Measurements from ENCODE around the gene MDC1. TPM values are rescaled to one million over a fixed set of nuclear protein-coding genes. Genes with fewer than 3 reads are reported as not detected.

Gene MDC1
- polyA plus RNA-seq, 3 donors, result 0.27 to 4.5 (median 0.34) TPM

GRCh38 chr6:30741789-30742315, 24.8 kb upstream of the MDC1 start:
- DNase-seq, result no peak
- Histone ChIP-seq H3K27me3 (ENCODE audit: control insufficient read depth in 2 of 2, insufficient read depth in 2 of 2, low read length in 2 of 2) (peaks cover 0 to 4% of the 10 kb centered on the region in 2 donors), H3K4me2 (replicated peaks; ENCODE audit: extremely low read depth, low read length, poor library complexity, severe bottlenecking) (peak overlapping the region; percentile 96), H4K20me1 (ENCODE audit: insufficient read depth, low read length) (peaks cover 60% of the 10 kb centered on the region), H3K9ac (ENCODE audit: insufficient read depth, low read length, poor library complexity, severe bottlenecking) (peak overlapping the region; percentile 74), H3K79me2 (ENCODE audit: insufficient read depth, low read length) (peaks cover 43% of the 10 kb centered on the region), H3K4me3 (replicated peaks in 1 of 3; ENCODE audit: low read depth in 2 of 3, low read length in 3 of 3) (peak overlapping the region; percentile 82 to 97 (median 90)), H3K27ac (ENCODE audit: low read depth in 1 of 2, low read length in 2 of 2) (peak overlapping the region; percentile 11 to 74), H3K36me3 (replicated peaks in 1 of 2; ENCODE audit: control insufficient read depth in 1 of 2, insufficient read depth in 2 of 2, low read length in 2 of 2) (peaks cover 19 to 34% of the 10 kb centered on the region in 2 donors), H2AFZ (ENCODE audit: insufficient read depth, low read depth, low read length, poor library complexity, severe bottlenecking) (peak overlapping the region; percentile 80), H3K4me1 (ENCODE audit: control insufficient read depth in 1 of 2, insufficient read depth in 2 of 2, low read length in 2 of 2) (peaks cover 29 to 56% of the 10 kb centered on the region in 2 donors), H3K9me3 (replicated peaks in 1 of 2; ENCODE audit: control insufficient read depth in 1 of 2, insufficient read depth in 1 of 2, low read length in 2 of 2) (no peaks in the 10 kb centered on the region)
- 11% methylated on average over 9 of the region's 13 CpGs for WGBS (ENCODE audit: insufficient coverage)
- no peak for TF ChIP-seq CTCF (IDR thresholded peaks at IDR 0.05)
- Mint-ChIP-seq H3K27ac (peak overlapping the region; percentile 51 to 99 (median 79)), H3K27me3 (ENCODE audit: low read depth in 3 of 3) (peaks cover 3 to 5% (median 5%) of the 10 kb centered on the region in 3 donors), H3K4me3 (peak overlapping the region; percentile 92 to 99), H3K36me3 (peaks cover 36 to 38% of the 10 kb centered on the region in 2 donors), H3K9me3 (peaks cover 0 to 3% (median 0%) of the 10 kb centered on the region in 7 donors), H3K4me1 (peaks cover 52% of the 10 kb centered on the region)
- intact Hi-C loops (cut with micrococcal nuclease), result loop anchor here (2.0 to 10.0 kb wide), 7 partner anchors 35 to 343 kb away; partner anchors contain the start of genes MRPS18B (in 1 of the 2) and PPP1R10 (in 1 of the 2)

GRCh38 chr6:30741063-30741779, 24.1 kb upstream of the MDC1 start:
- H3K9me3 ChIP-seq (replicated peaks in 1 of 2; ENCODE audit: control insufficient read depth in 1 of 2, insufficient read depth in 1 of 2, low read length in 2 of 2), result no peaks in the 10 kb centered on the region
- no peak overlapping the region for H3K27ac ChIP-seq (ENCODE audit: low read depth in 1 of 2, low read length in 2 of 2)
- DNase-seq, result peak in 1 of 3 donors; percentile 40
- peak overlapping the region; percentile 96 for H3K4me2 ChIP-seq (replicated peaks; ENCODE audit: extremely low read depth, low read length, poor library complexity, severe bottlenecking)
- peak overlapping the region in 2 of 3 experiments; percentile 82 to 97 for H3K4me3 ChIP-seq (replicated peaks in 1 of 3; ENCODE audit: low read depth in 2 of 3, low read length in 3 of 3)
- H3K9me3 Mint-ChIP-seq, result peaks cover 0 to 3% (median 0%) of the 10 kb centered on the region in 7 donors
- intact Hi-C loops (cut with micrococcal nuclease), result loop anchor here (5.0 to 10.0 kb wide), 5 partner anchors 36 to 344 kb away; partner anchors contain the start of genes MRPS18B (in 1 of the 2) and PPP1R10 (in 1 of the 2)
- peaks cover 19 to 35% of the 10 kb centered on the region in 2 donors for H3K36me3 ChIP-seq (replicated peaks in 1 of 2; ENCODE audit: control insufficient read depth in 1 of 2, insufficient read depth in 2 of 2, low read length in 2 of 2)
- H3K27ac Mint-ChIP-seq, result peak overlapping the region; percentile 51 to 99 (median 78)
- peaks cover 38 to 44% of the 10 kb centered on the region in 2 donors for H3K36me3 Mint-ChIP-seq
- no peak for TF ChIP-seq CTCF (IDR thresholded peaks at IDR 0.05)
- H3K27me3 ChIP-seq (ENCODE audit: control insufficient read depth in 2 of 2, insufficient read depth in 2 of 2, low read length in 2 of 2), result peaks cover 0 to 4% of the 10 kb centered on the region in 2 donors
- H3K79me2 ChIP-seq (ENCODE audit: insufficient read depth, low read length), result peaks cover 43% of the 10 kb centered on the region
- 76% methylated on average over 7 of the region's 8 CpGs for WGBS (ENCODE audit: insufficient coverage)
- peak overlapping the region; percentile 92 to 99 for H3K4me3 Mint-ChIP-seq
- no peak overlapping the region for H2AFZ ChIP-seq (ENCODE audit: insufficient read depth, low read depth, low read length, poor library complexity, severe bottlenecking)
- peaks cover 62% of the 10 kb centered on the region for H4K20me1 ChIP-seq (ENCODE audit: insufficient read depth, low read length)
- peaks cover 34 to 61% of the 10 kb centered on the region in 2 donors for H3K4me1 ChIP-seq (ENCODE audit: control insufficient read depth in 1 of 2, insufficient read depth in 2 of 2, low read length in 2 of 2)
- H3K27me3 Mint-ChIP-seq (ENCODE audit: low read depth in 3 of 3), result peaks cover 1 to 6% (median 2%) of the 10 kb centered on the region in 3 donors
- H3K9ac ChIP-seq (ENCODE audit: insufficient read depth, low read length, poor library complexity, severe bottlenecking), result peak overlapping the region; percentile 74
- peaks cover 58% of the 10 kb centered on the region for H3K4me1 Mint-ChIP-seq
